HepG2 (cell line): Measurements from ENCODE around the gene VSIG8. TPM values are rescaled to one million over a fixed set of nuclear protein-coding genes. Genes with fewer than 3 reads are reported as not detected.

Source experiments
- MAFG ChIP-seq: sonication (generic); formaldehyde crosslinking; IDR thresholded peaks from 2 replicates; pipeline ENCODE4 v1.5.1; 2020; ENCODE audit warnings: mild to moderate bottlenecking, missing genetic modification reagents
- polyA plus RNA-seq, 8 experiments: library from polyadenylated mRNA; depleted of rRNA in 3 of 8; stranded (reverse) in 7 of 8; unstranded in 1 of 8; fragments of >200 nt; fragmentation: Illumina TruSeq in 4 of 8; extraction: Trizol in 4 of 8; gene quantifications; 2 replicates each; pipeline versions ENCODE4 v1.2.1 to v1.2.3, GENCODE V29; 2011 to 2016; ENCODE audit warnings: low read depth in 4 of 8, missing spikeins in 1 of 8, mixed read lengths in 1 of 8; ENCODE audit not compliant: insufficient read depth in 1 of 8
- total RNA-seq, 5 experiments: library from RNA; depleted of rRNA; stranded (reverse); fragments of >200 nt; fragmentation: Illumina TruSeq; extraction: Trizol; gene quantifications; 2 replicates each; pipeline ENCODE4 v1.2.3, GENCODE V29; 2016; ENCODE audit warnings: low read depth in 1 of 5
- TF ChIP-seq, protein P1 (sequence below): sonication (generic); formaldehyde crosslinking; conservative IDR thresholded peaks from 2 replicates; pipeline ENCODE4 v1.4.0; 2020; ENCODE audit warnings: mild to moderate bottlenecking, missing genetic modification reagents, moderate library complexity
- TF ChIP-seq, protein P2 (sequence below): sonication (generic); formaldehyde crosslinking; IDR thresholded peaks from 2 replicates; pipeline ENCODE4 v1.4.0; 2020; ENCODE audit warnings: missing genetic modification reagents, borderline replicate concordance
- TF ChIP-seq, protein P3 (sequence below): sonication (generic); formaldehyde crosslinking; IDR thresholded peaks from 2 replicates; pipeline ENCODE4 v1.4.0; 2020; ENCODE audit warnings: mild to moderate bottlenecking, missing genetic modification reagents

Gene VSIG8
- total and polyA plus RNA-seq, 2 of the 13 experiments (the other 11 are each of a cell fraction or from before 2014, with no cell fraction given), result not detected

DNA sequence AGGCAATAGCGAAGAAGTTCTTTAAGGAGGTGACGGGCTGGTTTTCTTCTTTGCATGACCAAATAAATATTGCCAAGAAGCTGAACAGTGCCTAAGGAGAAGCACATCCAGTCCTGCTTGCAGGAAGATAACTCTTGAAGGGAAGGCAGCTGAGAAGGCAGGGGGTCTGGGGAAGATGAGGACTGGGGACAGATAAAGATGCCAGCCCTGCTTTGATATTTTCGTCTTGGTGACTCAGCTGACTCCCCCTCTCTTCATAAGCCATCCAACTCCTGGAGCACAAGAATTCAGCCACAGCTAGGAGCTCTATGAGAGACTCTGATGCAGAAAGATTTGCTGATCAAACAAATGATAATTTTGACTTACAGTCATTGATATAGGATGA lies 34.1 kb upstream of the VSIG8 start (continued):
- TF ChIP-seq, protein P1, sequence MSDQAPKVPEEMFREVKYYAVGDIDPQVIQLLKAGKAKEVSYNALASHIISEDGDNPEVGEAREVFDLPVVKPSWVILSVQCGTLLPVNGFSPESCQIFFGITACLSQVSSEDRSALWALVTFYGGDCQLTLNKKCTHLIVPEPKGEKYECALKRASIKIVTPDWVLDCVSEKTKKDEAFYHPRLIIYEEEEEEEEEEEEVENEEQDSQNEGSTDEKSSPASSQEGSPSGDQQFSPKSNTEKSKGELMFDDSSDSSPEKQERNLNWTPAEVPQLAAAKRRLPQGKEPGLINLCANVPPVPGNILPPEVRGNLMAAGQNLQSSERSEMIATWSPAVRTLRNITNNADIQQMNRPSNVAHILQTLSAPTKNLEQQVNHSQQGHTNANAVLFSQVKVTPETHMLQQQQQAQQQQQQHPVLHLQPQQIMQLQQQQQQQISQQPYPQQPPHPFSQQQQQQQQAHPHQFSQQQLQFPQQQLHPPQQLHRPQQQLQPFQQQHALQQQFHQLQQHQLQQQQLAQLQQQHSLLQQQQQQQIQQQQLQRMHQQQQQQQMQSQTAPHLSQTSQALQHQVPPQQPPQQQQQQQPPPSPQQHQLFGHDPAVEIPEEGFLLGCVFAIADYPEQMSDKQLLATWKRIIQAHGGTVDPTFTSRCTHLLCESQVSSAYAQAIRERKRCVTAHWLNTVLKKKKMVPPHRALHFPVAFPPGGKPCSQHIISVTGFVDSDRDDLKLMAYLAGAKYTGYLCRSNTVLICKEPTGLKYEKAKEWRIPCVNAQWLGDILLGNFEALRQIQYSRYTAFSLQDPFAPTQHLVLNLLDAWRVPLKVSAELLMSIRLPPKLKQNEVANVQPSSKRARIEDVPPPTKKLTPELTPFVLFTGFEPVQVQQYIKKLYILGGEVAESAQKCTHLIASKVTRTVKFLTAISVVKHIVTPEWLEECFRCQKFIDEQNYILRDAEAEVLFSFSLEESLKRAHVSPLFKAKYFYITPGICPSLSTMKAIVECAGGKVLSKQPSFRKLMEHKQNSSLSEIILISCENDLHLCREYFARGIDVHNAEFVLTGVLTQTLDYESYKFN (CRISPR knock-in tag), result no peak
- no peak for TF ChIP-seq MAFG
- TF ChIP-seq, protein P2, sequence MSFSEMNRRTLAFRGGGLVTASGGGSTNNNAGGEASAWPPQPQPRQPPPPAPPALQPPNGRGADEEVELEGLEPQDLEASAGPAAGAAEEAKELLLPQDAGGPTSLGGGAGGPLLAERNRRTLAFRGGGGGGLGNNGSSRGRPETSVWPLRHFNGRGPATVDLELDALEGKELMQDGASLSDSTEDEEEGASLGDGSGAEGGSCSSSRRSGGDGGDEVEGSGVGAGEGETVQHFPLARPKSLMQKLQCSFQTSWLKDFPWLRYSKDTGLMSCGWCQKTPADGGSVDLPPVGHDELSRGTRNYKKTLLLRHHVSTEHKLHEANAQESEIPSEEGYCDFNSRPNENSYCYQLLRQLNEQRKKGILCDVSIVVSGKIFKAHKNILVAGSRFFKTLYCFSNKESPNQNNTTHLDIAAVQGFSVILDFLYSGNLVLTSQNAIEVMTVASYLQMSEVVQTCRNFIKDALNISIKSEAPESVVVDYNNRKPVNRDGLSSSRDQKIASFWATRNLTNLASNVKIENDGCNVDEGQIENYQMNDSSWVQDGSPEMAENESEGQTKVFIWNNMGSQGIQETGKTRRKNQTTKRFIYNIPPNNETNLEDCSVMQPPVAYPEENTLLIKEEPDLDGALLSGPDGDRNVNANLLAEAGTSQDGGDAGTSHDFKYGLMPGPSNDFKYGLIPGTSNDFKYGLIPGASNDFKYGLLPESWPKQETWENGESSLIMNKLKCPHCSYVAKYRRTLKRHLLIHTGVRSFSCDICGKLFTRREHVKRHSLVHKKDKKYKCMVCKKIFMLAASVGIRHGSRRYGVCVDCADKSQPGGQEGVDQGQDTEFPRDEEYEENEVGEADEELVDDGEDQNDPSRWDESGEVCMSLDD (CRISPR knock-in tag), result no peak
- TF ChIP-seq, protein P3, sequence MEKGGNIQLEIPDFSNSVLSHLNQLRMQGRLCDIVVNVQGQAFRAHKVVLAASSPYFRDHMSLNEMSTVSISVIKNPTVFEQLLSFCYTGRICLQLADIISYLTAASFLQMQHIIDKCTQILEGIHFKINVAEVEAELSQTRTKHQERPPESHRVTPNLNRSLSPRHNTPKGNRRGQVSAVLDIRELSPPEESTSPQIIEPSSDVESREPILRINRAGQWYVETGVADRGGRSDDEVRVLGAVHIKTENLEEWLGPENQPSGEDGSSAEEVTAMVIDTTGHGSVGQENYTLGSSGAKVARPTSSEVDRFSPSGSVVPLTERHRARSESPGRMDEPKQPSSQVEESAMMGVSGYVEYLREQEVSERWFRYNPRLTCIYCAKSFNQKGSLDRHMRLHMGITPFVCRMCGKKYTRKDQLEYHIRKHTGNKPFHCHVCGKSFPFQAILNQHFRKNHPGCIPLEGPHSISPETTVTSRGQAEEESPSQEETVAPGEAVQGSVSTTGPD, result no peak
